ENCODE results near the gene STARD8.

The STARD8 gene

GRCh38 chrX:68754406-68754805, 106.9 kb downstream of the STARD8 start:
- DNase-seq, result no peak

DNA sequence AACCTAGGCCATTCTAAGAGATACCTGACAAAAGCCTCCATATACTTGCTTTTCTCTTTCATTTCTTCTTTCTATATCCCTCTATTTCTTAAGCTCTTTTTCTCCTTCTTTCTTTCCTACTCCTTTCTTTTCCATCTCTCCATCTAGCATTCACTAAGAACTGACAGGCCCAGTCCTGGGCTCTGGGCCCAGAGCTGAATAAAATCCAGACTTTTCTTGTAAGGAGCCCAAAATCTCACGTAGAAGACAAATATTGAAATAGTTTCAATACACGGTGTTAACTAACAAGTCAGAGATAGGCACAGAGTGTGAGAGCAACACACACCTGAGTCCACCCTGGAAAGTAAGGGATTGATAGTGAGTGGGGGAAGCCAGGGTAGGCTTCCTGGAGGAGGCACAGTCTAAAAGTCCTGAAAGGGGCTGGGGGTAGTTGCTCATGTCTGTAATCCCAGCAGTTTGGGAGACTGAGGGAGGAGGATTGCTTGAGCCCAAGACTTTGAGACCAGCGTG, 108.2 kb downstream of the STARD8 start:
- no peak for DNase-seq

DNA sequence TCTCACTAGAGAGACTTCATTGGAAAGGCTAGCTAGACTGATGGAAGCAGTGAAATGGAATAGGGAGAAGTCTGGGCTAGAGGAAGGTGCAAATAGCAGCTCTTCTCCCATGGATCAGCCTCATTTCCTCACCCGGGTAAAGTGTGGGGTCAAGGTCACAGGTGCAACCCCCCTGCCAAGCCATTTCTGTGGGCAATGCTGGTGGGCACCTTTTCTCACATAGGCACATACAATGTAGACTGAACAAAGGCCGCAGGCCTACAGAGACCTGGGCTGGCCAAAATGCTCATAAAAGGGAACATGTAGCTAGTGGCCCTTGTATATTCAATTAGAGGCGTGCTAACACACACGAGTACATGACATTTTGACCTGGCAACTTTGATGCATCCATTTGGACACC, 109.9 kb downstream of the STARD8 start:
- no peak for DNase-seq

DNA sequence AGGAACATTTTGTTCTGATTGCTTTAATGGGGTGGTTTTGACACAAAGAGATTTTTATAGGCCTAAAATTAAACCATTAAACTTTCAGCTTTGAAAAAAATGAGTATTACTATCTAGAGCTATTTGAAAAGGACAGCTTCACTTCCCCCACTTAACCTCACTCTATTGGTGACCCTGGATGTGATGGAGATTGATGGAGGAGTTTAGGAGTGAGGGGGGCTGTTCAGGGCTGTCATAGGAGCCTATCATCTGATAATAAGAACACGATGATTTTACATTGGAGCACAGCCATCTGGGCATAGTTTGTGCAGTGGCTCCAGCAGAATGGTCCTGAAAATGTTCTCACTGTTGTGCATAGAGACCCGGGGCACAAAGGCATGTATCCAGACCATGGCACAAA, 110.3 kb downstream of the STARD8 start:
- no peak for DNase-seq

DNA sequence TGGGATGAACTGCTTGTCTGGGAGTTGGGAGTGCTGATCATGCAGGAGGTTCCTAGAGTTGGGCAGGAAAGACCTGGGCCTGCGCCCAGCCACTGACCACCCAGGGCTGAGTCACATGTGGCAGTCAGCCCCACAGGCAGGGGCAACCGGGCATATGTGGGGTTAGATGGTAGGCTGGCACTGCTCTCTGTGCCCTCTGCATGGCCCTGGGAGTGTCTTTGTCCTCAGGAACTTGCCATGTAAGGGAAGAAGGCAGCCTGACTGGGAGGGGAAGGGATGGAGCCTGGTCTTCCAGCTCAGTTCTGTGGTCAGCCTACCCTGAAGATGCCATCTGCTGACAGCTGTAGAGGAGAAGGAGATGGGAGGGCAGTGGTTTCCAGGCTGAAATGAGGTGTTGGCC, 111.2 kb downstream of the STARD8 start:
- DNase-seq, result no peak

GRCh38 chrX:68761086-68761485, 113.6 kb downstream of the STARD8 start:
- DNase-seq, result no peak

GRCh38 chrX:68762766-68763165, 115.3 kb downstream of the STARD8 start:
- DNase-seq, result no peak

GRCh38 chrX:68763481-68763880, 116.0 kb downstream of the STARD8 start:
- DNase-seq, result no peak
